ENCODE measurements around the gene GALNT1. TPM values are rescaled to one million over a fixed set of nuclear protein-coding genes. Genes with fewer than 3 reads are reported as not detected.
A peak's percentile ranks its signal among the peaks of the same experiment; 100 is the strongest.

GALNT1 gene
- total and polyA plus RNA-seq, 4 experiments from 2014 or later: 27.9 to 33.0 (median 31.2) TPM

GRCh38 chr18:35710581-35710980, 129.0 kb downstream of the GALNT1 start:
- Histone ChIP-seq H3K4me1 (ENCODE audit: insufficient read depth, low read length) (no peaks in the 10 kb centered on the region), H3K9me3 (ENCODE audit: control insufficient read depth in 1 of 2, low read length in 2 of 2) (no peaks in the 10 kb centered on the region), H3K27me3 (ENCODE audit: insufficient read depth, low read length) (no peaks in the 10 kb centered on the region), H3K27ac (ENCODE audit: low read depth, low read length) (no peak overlapping the region), H3K36me3 (ENCODE audit: insufficient read depth, low read length) (no peaks in the 10 kb centered on the region), H3K4me3 (ENCODE audit: low read length in 2 of 2) (no peak overlapping the region)
- Mint-ChIP-seq H3K27me3 (no peaks in the 10 kb centered on the region), H3K9me3 (peaks cover 0 to 6% (median 0%) of the 10 kb centered on the region in 8 donors), H3K36me3 (peaks cover 27 to 44% of the 10 kb centered on the region in 2 donors), H3K4me3 (no peak overlapping the region), H3K4me1 (no peaks in the 10 kb centered on the region), H3K27ac (no peak overlapping the region)
- ChIA-PET CTCF (ENCODE audit: partially characterized antibody) (no interaction called here), POLR2A (ENCODE audit: partially characterized antibody) (no interaction called here)
- intact Hi-C loops (cut with micrococcal nuclease): no loop called here
- DNase-seq: no peak

- no peaks in the 10 kb centered on the region for H3K4me1 Mint-ChIP-seq
- ChIA-PET POLR2A (ENCODE audit: partially characterized antibody) (no interaction called here), CTCF (ENCODE audit: partially characterized antibody) (no interaction called here)
- Histone ChIP-seq H3K36me3 (ENCODE audit: insufficient read depth, low read length) (no peaks in the 10 kb centered on the region), H3K4me3 (ENCODE audit: low read length in 2 of 2) (no peak overlapping the region), H3K9me3 (ENCODE audit: control insufficient read depth in 1 of 2, low read length in 2 of 2) (no peaks in the 10 kb centered on the region), H3K27ac (ENCODE audit: low read depth, low read length) (no peak overlapping the region), H3K4me1 (ENCODE audit: insufficient read depth, low read length) (no peaks in the 10 kb centered on the region), H3K27me3 (ENCODE audit: insufficient read depth, low read length) (no peaks in the 10 kb centered on the region)
- intact Hi-C loops (cut with micrococcal nuclease): no loop called here
- no peak overlapping the region for H3K4me3 Mint-ChIP-seq
- peaks cover 0 to 9% (median 1%) of the 10 kb centered on the region in 8 donors for H3K9me3 Mint-ChIP-seq
- no peak overlapping the region for H3K27ac Mint-ChIP-seq
- no peaks in the 10 kb centered on the region for H3K27me3 Mint-ChIP-seq
- no peak for DNase-seq
- peaks cover 25 to 39% of the 10 kb centered on the region in 2 donors for H3K36me3 Mint-ChIP-seq
Observed at GRCh38 chr18:35711227-35711626, 129.7 kb downstream of the GALNT1 start.

- Mint-ChIP-seq H3K4me1 (no peaks in the 10 kb centered on the region), H3K9me3 (peaks cover 0 to 21% (median 6%) of the 10 kb centered on the region in 8 donors), H3K36me3 (peaks cover 24 to 39% of the 10 kb centered on the region in 2 donors), H3K4me3 (no peak overlapping the region), H3K27ac (no peak overlapping the region), H3K27me3 (peaks cover 0 to 1% of the 10 kb centered on the region in 2 donors)
- Histone ChIP-seq H3K4me1 (ENCODE audit: insufficient read depth, low read length) (no peaks in the 10 kb centered on the region), H3K9me3 (ENCODE audit: control insufficient read depth in 1 of 2, low read length in 2 of 2) (no peaks in the 10 kb centered on the region), H3K4me3 (ENCODE audit: low read length in 2 of 2) (no peak overlapping the region), H3K27me3 (ENCODE audit: insufficient read depth, low read length) (no peaks in the 10 kb centered on the region), H3K36me3 (ENCODE audit: insufficient read depth, low read length) (no peaks in the 10 kb centered on the region), H3K27ac (ENCODE audit: low read depth, low read length) (no peak overlapping the region)
- intact Hi-C loops (cut with micrococcal nuclease): no loop called here
- ChIA-PET CTCF (ENCODE audit: partially characterized antibody) (no interaction called here), POLR2A (ENCODE audit: partially characterized antibody) (no interaction called here)
- no peak for DNase-seq
Observed at GRCh38 chr18:35713545-35713944, 132.0 kb downstream of the GALNT1 start.

GRCh38 chr18:35714539-35714938, 133.0 kb downstream of the GALNT1 start:
- Histone ChIP-seq H3K9me3 (ENCODE audit: control insufficient read depth in 1 of 2, low read length in 2 of 2) (no peaks in the 10 kb centered on the region), H3K36me3 (ENCODE audit: insufficient read depth, low read length) (no peaks in the 10 kb centered on the region), H3K4me3 (ENCODE audit: low read length in 2 of 2) (no peak overlapping the region), H3K27me3 (ENCODE audit: insufficient read depth, low read length) (no peaks in the 10 kb centered on the region), H3K27ac (ENCODE audit: low read depth, low read length) (no peak overlapping the region), H3K4me1 (ENCODE audit: insufficient read depth, low read length) (no peaks in the 10 kb centered on the region)
- H3K9me3 Mint-ChIP-seq: peaks cover 0 to 30% (median 9%) of the 10 kb centered on the region in 8 donors
- no peak overlapping the region for H3K27ac Mint-ChIP-seq
- intact Hi-C loops (cut with micrococcal nuclease): no loop called here
- H3K27me3 Mint-ChIP-seq: peaks cover 0 to 1% of the 10 kb centered on the region in 2 donors
- CTCF ChIA-PET (ENCODE audit: partially characterized antibody): no interaction called here
- H3K4me3 Mint-ChIP-seq: no peak overlapping the region
- H3K36me3 Mint-ChIP-seq: peaks cover 17 to 35% of the 10 kb centered on the region in 2 donors
- no peaks in the 10 kb centered on the region for H3K4me1 Mint-ChIP-seq
- POLR2A ChIA-PET (ENCODE audit: partially characterized antibody): no interaction called here
- DNase-seq: no peak

GRCh38 chr18:35715139-35715538, 133.6 kb downstream of the GALNT1 start:
- intact Hi-C loops (cut with micrococcal nuclease): no loop called here
- Mint-ChIP-seq H3K36me3 (peaks cover 14 to 30% of the 10 kb centered on the region in 2 donors), H3K27me3 (peaks cover 0 to 1% of the 10 kb centered on the region in 2 donors), H3K27ac (no peak overlapping the region), H3K9me3 (peaks cover 0 to 30% (median 11%) of the 10 kb centered on the region in 8 donors), H3K4me1 (no peaks in the 10 kb centered on the region), H3K4me3 (no peak overlapping the region)
- Histone ChIP-seq H3K9me3 (ENCODE audit: control insufficient read depth in 1 of 2, low read length in 2 of 2) (no peaks in the 10 kb centered on the region), H3K36me3 (ENCODE audit: insufficient read depth, low read length) (no peaks in the 10 kb centered on the region), H3K27ac (ENCODE audit: low read depth, low read length) (no peak overlapping the region), H3K27me3 (ENCODE audit: insufficient read depth, low read length) (no peaks in the 10 kb centered on the region), H3K4me3 (ENCODE audit: low read length in 2 of 2) (no peak overlapping the region), H3K4me1 (ENCODE audit: insufficient read depth, low read length) (no peaks in the 10 kb centered on the region)
- no peak for DNase-seq
- CTCF ChIA-PET (ENCODE audit: partially characterized antibody): no interaction called here
- POLR2A ChIA-PET (ENCODE audit: partially characterized antibody): no interaction called here

- Mint-ChIP-seq H3K27me3 (peaks cover 0 to 1% of the 10 kb centered on the region in 2 donors), H3K27ac (peak overlapping the region in 1 of 7 donors; percentile 6), H3K4me1 (no peaks in the 10 kb centered on the region), H3K36me3 (peaks cover 7 to 22% of the 10 kb centered on the region in 2 donors), H3K9me3 (peaks cover 0 to 30% (median 11%) of the 10 kb centered on the region in 8 donors), H3K4me3 (no peak overlapping the region)
- ChIA-PET POLR2A (ENCODE audit: partially characterized antibody) (no interaction called here), CTCF (ENCODE audit: partially characterized antibody) (no interaction called here)
- Histone ChIP-seq H3K4me3 (ENCODE audit: low read length in 2 of 2) (no peak overlapping the region), H3K4me1 (ENCODE audit: insufficient read depth, low read length) (no peaks in the 10 kb centered on the region), H3K27ac (ENCODE audit: low read depth, low read length) (no peak overlapping the region), H3K9me3 (ENCODE audit: control insufficient read depth in 1 of 2, low read length in 2 of 2) (no peaks in the 10 kb centered on the region), H3K27me3 (ENCODE audit: insufficient read depth, low read length) (no peaks in the 10 kb centered on the region), H3K36me3 (ENCODE audit: insufficient read depth, low read length) (no peaks in the 10 kb centered on the region)
- intact Hi-C loops (cut with micrococcal nuclease): no loop called here
- no peak for DNase-seq
Observed at GRCh38 chr18:35716169-35716831, 134.8 kb downstream of the GALNT1 start.

GRCh38 chr18:35717182-35717581, 135.6 kb downstream of the GALNT1 start:
- no peaks in the 10 kb centered on the region for H3K4me1 Mint-ChIP-seq
- peaks cover 0 to 30% (median 11%) of the 10 kb centered on the region in 8 donors for H3K9me3 Mint-ChIP-seq
- POLR2A ChIA-PET (ENCODE audit: partially characterized antibody): no interaction called here

More at GRCh38 chr18:35717182-35717581, 135.6 kb downstream of the GALNT1 start:
- H3K9me3 ChIP-seq (ENCODE audit: control insufficient read depth in 1 of 2, low read length in 2 of 2): no peaks in the 10 kb centered on the region
- H3K36me3 ChIP-seq (ENCODE audit: insufficient read depth, low read length): no peaks in the 10 kb centered on the region
- H3K27me3 Mint-ChIP-seq: peaks cover 0 to 1% of the 10 kb centered on the region in 2 donors
- no peak for DNase-seq
- H3K27ac ChIP-seq (ENCODE audit: low read depth, low read length): no peak overlapping the region
- peaks cover 2 to 13% of the 10 kb centered on the region in 2 donors for H3K36me3 Mint-ChIP-seq
- CTCF ChIA-PET (ENCODE audit: partially characterized antibody): no interaction called here
- H3K4me1 ChIP-seq (ENCODE audit: insufficient read depth, low read length): no peaks in the 10 kb centered on the region
- intact Hi-C loops (cut with micrococcal nuclease): no loop called here
- no peak overlapping the region for H3K27ac Mint-ChIP-seq
- no peaks in the 10 kb centered on the region for H3K27me3 ChIP-seq (ENCODE audit: insufficient read depth, low read length)
- no peak overlapping the region for H3K4me3 ChIP-seq (ENCODE audit: low read length in 2 of 2)
- H3K4me3 Mint-ChIP-seq: no peak overlapping the region

All from CD4-positive, alpha-beta memory T cell (primary cell).